NCI-H1048 (cell line): ENCODE data around the gene CPHXL2.
A peak's percentile ranks its signal among the peaks of the same experiment; 100 is the strongest.

ENCODE experiments used
- DNase-seq: peaks from one replicate; lab custom pipeline; 2025; lab: John Stamatoyannopoulos, UW

Gene CPHXL2

GRCh38 chr16:75676909-75677308, at the start of gene CPHXL2:
TSS of gene CPHXL2 (minus strand) at chr16:75677009. CDS start at chr16:75676999, 10 bp downstream.
- no peak for DNase-seq

- DNase-seq = no peak
These were observed 49.6 kb upstream of the CPHXL2 start, which contains the start of gene CPHXL for GRCh38 chr16:75726390-75726789. TSS of gene CPHXL (minus strand) at chr16:75726490. CDS start at chr16:75726442, 48 bp downstream.

GRCh38 chr16:75718452-75718851, 41.6 kb upstream of the CPHXL2 start:
- no peak for DNase-seq

- no peak for DNase-seq
These were observed 37.9 kb upstream of the CPHXL2 start for GRCh38 chr16:75714661-75715060.

GRCh38 chr16:75710344-75710743, 33.5 kb upstream of the CPHXL2 start:
- no peak for DNase-seq

- DNase-seq = no peak
These were observed 26.5 kb upstream of the CPHXL2 start for GRCh38 chr16:75703306-75703705.

- DNase-seq = no peak
These were observed 25.4 kb upstream of the CPHXL2 start for GRCh38 chr16:75702242-75702641.

GRCh38 chr16:75701361-75701760, 24.6 kb upstream of the CPHXL2 start, which contains the start of gene DUXB:
TSS of gene DUXB (minus strand) at chr16:75701461. CDS start at chr16:75701418, 43 bp downstream.
- DNase-seq = no peak

- no peak for DNase-seq
These were observed 20.8 kb upstream of the CPHXL2 start for GRCh38 chr16:75697571-75697970.

- DNase-seq = no peak
These were observed 18.9 kb upstream of the CPHXL2 start for GRCh38 chr16:75695708-75696107.

- no peak for DNase-seq
These were observed 10.6 kb upstream of the CPHXL2 start for GRCh38 chr16:75687361-75687760.

GRCh38 chr16:75682308-75682707, 5.5 kb upstream of the CPHXL2 start:
- DNase-seq = no peak

- no peak for DNase-seq
These were observed 2.6 kb upstream of the CPHXL2 start for GRCh38 chr16:75679366-75679765.

- no peak for DNase-seq
These were observed 9.3 kb downstream of the CPHXL2 start for GRCh38 chr16:75667503-75667902.

GRCh38 chr16:75660726-75661302, 16.0 kb downstream of the CPHXL2 start:
- DNase-seq = no peak

- DNase-seq = no peak
These were observed 16.5 kb downstream of the CPHXL2 start for GRCh38 chr16:75660321-75660720.

GRCh38 chr16:75658175-75658574, 18.6 kb downstream of the CPHXL2 start:
- DNase-seq = no peak

GRCh38 chr16:75653922-75654321, 22.9 kb downstream of the CPHXL2 start:
- DNase-seq = no peak

- no peak for DNase-seq
These were observed 28.3 kb downstream of the CPHXL2 start for GRCh38 chr16:75648265-75649076.

GRCh38 chr16:75647492-75648264, 29.1 kb downstream of the CPHXL2 start, which contains the start of the genes KARS1 and TERF2IP:
TSS of gene KARS1 (minus strand) at chr16:75647665. CDS start at chr16:75647639, 26 bp downstream.
TSS of gene TERF2IP (plus strand) at chr16:75647773. CDS start at chr16:75647883, 110 bp downstream.
- DNase-seq = peak; percentile 67

- no peak for DNase-seq
These were observed 29.7 kb downstream of the CPHXL2 start for GRCh38 chr16:75647112-75647491.

GRCh38 chr16:75644240-75645012, 32.4 kb downstream of the CPHXL2 start:
- DNase-seq = no peak
